OCI-LY3 (cell line): ENCODE measurements around the gene COX17.

Experiments
- CTCF ChIP-seq: fragments of 200-600, 300-600 bp; sonication (generic); IDR thresholded peaks from 2 replicates; pipeline ENCODE4 v1.5.1; 2014; ENCODE audit warnings: antibody characterized with exemption, low read length, low read depth
- EZH2phosphoT487 ChIP-seq: fragments of 200-600 bp; shearing (Covaris generic); IDR thresholded peaks from 2 replicates; pipeline ENCODE4 v1.6.1; 2018; ENCODE audit warnings: antibody characterized with exemption, mixed run types, low read depth

GRCh38 chr3:119664850-119665379 lies 12.3 kb downstream of the COX17 start:
- no peak for TF ChIP-seq EZH2phosphoT487
- no peak for TF ChIP-seq CTCF
